Measurements from ENCODE around the gene ATXN7L2.

ATXN7L2 gene

DNA sequence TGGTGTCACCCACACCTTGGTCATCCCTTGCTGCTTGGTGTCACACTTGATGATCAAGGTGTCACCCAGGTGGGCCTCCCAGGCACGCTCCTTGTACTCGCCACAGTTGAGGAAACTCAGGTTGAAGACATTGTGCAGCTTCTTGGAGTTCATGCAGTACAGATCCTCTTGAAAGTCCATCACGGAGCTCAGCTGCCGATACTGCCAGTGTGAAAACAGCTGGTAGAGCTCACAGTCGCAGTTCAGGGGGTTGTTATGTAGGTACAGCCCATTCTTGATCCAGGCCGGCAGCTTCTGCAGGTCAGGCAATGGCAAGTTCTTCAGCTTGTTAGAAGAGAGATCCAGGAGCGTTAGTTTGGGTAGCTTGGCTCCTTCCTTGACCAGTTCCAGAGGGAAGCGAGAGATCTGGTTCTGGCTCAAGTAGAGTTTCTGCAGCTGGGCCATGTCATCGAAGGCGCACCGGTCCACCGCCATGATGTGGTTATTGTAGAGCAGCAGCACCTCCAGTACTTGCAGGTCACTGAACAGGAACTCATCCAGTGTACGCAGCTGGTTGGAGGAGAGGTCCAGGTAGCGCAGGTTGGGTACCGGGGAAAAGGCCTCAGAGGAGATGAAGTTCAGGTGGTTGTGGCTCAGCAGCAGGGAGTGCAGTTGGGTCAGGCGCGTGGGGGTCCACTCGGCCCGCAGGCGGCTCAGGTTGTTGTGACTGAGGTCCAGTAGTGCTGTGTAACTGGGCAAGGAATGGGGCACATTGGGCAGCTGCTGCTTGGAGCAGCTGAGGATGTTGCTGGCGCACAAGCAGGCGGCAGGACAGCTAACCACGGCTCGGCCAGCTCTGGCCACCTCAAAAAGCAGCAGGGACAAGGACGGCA is 24.5 kb downstream of the ATXN7L2 start:
- no peak for TF ChIP-seq TAF1 (IDR thresholded peaks at IDR 0.05; ENCODE audit: borderline replicate concordance, insufficient read depth, low read length)
- TF ChIP-seq, protein P1, sequence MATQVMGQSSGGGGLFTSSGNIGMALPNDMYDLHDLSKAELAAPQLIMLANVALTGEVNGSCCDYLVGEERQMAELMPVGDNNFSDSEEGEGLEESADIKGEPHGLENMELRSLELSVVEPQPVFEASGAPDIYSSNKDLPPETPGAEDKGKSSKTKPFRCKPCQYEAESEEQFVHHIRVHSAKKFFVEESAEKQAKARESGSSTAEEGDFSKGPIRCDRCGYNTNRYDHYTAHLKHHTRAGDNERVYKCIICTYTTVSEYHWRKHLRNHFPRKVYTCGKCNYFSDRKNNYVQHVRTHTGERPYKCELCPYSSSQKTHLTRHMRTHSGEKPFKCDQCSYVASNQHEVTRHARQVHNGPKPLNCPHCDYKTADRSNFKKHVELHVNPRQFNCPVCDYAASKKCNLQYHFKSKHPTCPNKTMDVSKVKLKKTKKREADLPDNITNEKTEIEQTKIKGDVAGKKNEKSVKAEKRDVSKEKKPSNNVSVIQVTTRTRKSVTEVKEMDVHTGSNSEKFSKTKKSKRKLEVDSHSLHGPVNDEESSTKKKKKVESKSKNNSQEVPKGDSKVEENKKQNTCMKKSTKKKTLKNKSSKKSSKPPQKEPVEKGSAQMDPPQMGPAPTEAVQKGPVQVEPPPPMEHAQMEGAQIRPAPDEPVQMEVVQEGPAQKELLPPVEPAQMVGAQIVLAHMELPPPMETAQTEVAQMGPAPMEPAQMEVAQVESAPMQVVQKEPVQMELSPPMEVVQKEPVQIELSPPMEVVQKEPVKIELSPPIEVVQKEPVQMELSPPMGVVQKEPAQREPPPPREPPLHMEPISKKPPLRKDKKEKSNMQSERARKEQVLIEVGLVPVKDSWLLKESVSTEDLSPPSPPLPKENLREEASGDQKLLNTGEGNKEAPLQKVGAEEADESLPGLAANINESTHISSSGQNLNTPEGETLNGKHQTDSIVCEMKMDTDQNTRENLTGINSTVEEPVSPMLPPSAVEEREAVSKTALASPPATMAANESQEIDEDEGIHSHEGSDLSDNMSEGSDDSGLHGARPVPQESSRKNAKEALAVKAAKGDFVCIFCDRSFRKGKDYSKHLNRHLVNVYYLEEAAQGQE (IDR thresholded peaks at IDR 0.05; ENCODE audit: insufficient read depth in 1 of 2, low read depth in 2 of 2, low read length in 2 of 2), result no peak
- TF ChIP-seq FOXP2 (optimal IDR thresholded peaks at IDR 0.05; ENCODE audit: borderline replicate concordance, extremely low read depth, extremely low read length, insufficient read depth), result no peak
- TF ChIP-seq POLR2AphosphoS5 (IDR thresholded peaks at IDR 0.05; ENCODE audit: low read depth, low read length), result no peak
- no peak for TF ChIP-seq SIN3A (IDR thresholded peaks at IDR 0.05; ENCODE audit: borderline replicate concordance, insufficient read depth, low read length)

DNA sequence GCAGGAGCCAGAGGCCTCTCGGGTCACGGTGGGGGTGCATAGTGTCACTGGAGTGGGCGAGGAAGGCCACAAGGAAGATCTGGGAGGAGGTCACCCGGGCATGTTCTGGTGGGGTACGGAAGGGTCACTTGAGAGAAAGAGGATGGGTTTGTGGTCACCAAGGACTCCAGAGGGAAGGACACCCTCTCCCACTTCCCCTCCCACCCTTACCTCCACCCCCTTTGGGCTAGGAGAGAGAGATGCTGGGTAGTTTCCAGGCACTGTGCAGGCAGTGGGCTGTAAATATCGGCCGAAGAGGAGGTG is 25.1 kb downstream of the ATXN7L2 start:
- TF ChIP-seq FOXP2 (optimal IDR thresholded peaks at IDR 0.05; ENCODE audit: borderline replicate concordance, extremely low read depth, extremely low read length, insufficient read depth) (no peak), SIN3A (IDR thresholded peaks at IDR 0.05; ENCODE audit: borderline replicate concordance, insufficient read depth, low read length) (no peak)

DNA sequence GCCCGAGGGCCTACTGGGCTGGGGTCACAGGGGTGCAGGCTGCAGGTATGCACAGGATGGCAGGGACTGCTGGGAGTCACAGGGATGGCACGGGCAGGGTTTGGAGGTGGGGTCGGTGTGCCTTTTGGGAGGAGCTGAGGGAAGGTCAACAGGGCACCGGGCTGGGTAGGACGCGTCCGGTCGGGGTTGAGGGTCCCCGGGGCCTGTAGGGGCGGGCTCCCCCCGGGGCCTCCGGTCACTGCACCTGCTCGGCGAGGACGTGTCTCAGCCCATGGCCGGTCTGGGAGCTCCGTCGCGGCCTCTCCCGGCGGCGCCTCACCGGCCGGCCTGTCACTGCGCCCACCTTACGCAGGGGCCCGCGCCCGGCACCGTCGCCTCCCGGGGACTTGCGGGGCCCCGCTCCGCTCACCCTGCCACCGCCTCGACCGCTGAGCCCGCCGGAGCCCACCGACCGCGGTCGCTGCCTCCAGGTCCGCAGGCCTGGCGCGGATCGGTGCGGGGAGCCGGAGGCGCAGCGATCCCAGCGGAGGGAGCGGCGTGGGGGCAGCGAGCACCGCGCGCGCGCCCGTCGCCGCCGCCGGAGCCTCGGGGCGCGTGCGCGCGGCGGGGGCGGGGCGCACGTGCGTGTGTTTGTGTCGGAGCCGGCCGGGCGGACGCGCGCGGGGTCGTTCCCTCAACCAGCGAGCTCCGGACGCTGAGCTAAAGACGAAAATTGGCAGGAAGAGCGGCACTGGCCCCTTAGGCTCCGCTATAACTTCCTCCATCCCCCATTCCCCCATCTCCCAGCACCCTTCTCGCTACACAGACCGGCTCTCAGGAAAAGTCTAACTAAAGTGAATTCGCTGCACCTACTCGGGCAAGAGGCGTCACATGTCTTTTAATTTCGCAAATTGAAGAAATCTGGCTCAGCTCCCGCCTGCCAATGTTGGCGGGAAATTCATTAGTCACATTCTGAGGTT is 25.8 kb downstream of the ATXN7L2 start, which contains the start of gene AMIGO1:
Gene AMIGO1, minus strand, starts transcription at position 552 of the 959 bp plus-strand sequence. CDS start 815 bp downstream, outside the sequence.
- TF ChIP-seq FOXP2 (optimal IDR thresholded peaks at IDR 0.05; ENCODE audit: borderline replicate concordance, extremely low read depth, extremely low read length, insufficient read depth) (peak; percentile 36), SIN3A (IDR thresholded peaks at IDR 0.05; ENCODE audit: borderline replicate concordance, insufficient read depth, low read length) (no peak; the same call in 1 of the 2 replicates)

DNA sequence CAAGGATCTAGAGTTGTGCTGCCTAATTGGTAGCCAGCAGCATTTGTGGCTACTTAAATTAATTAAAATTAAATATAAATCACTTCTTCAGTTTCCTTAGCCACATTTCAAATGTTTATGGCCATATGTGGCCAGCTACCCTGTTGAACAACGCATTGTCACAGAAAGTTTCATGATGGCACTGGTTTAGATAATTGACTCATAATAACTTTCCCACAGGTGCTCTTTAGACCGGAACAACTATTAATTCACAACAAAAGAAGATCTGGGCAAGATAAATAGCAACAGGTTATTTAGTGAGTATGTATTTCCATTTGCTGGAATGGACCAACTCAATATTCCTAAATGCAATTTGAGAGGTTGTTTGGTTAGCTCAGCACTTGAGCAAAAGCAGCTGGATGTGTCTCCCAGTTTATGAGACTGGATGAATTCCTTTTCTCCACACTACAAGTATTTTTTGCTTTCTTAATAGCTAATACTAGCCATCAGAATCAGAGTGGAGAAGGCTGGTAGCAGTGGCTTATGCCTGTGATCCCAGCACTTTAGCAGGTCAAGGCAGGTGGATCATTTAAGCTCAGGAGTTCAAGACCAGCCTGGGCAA is 29.5 kb downstream of the ATXN7L2 start:
- TF ChIP-seq SIN3A (IDR thresholded peaks at IDR 0.05; ENCODE audit: borderline replicate concordance, insufficient read depth, low read length), result no peak
- TF ChIP-seq POLR2AphosphoS5 (IDR thresholded peaks at IDR 0.05; ENCODE audit: low read depth, low read length), result no peak
- no peak for TF ChIP-seq FOXP2 (optimal IDR thresholded peaks at IDR 0.05; ENCODE audit: borderline replicate concordance, extremely low read depth, extremely low read length, insufficient read depth)
- TF ChIP-seq TAF1 (IDR thresholded peaks at IDR 0.05; ENCODE audit: borderline replicate concordance, insufficient read depth, low read length), result no peak
- TF ChIP-seq, protein P1 (IDR thresholded peaks at IDR 0.05; ENCODE audit: insufficient read depth in 1 of 2, low read depth in 2 of 2, low read length in 2 of 2), result no peak

DNA sequence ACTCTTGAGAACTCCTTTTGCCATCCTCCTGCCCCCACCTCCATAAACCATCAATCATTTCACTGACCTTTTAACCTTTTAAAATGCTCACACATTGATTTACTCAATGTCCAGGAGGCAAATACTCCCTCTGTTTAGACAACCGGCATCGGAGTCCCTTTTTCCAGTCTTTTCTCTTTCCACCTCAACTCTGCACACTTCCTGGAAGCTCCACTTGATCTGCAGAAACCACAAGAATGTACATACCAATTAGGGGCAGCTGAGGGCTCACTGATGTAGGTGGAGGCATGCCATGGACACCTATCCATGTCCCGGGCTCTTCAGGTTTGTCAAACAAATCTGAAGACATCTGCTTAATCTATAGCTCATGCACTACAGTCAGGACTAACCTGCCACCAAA is 31.1 kb downstream of the ATXN7L2 start:
- TF ChIP-seq, protein P1 (IDR thresholded peaks at IDR 0.05; ENCODE audit: insufficient read depth in 1 of 2, low read depth in 2 of 2, low read length in 2 of 2), result no peak
- TF ChIP-seq SIN3A (IDR thresholded peaks at IDR 0.05; ENCODE audit: borderline replicate concordance, insufficient read depth, low read length), result no peak
- no peak for TF ChIP-seq FOXP2 (optimal IDR thresholded peaks at IDR 0.05; ENCODE audit: borderline replicate concordance, extremely low read depth, extremely low read length, insufficient read depth)
- no peak for TF ChIP-seq TAF1 (IDR thresholded peaks at IDR 0.05; ENCODE audit: borderline replicate concordance, insufficient read depth, low read length)
